ENCODE results near the gene PPP3R1.

Gene PPP3R1

GRCh38 chr2:68157402-68158133 lies 94.8 kb downstream of the PPP3R1 start, which contains the start of gene PNO1:
Gene PNO1 (plus strand): TSS chr2:68157888. CDS start chr2:68157935, 47 bp downstream.
- peaks cover 15 to 20% of the 10 kb centered on the region in 2 donors for H3K4me1 ChIP-seq (ENCODE audit: control insufficient read depth in 2 of 2, insufficient read depth in 2 of 2, low read length in 2 of 2)
- no peaks in the 10 kb centered on the region for H3K9me3 ChIP-seq (ENCODE audit: control insufficient read depth in 2 of 2, low read length in 2 of 2)
- peaks cover 11 to 19% of the 10 kb centered on the region in 2 donors for H3K36me3 ChIP-seq (ENCODE audit: control insufficient read depth in 2 of 2, insufficient read depth in 2 of 2, low read length in 2 of 2)
- no peaks in the 10 kb centered on the region for H3K27me3 ChIP-seq (ENCODE audit: control insufficient read depth in 2 of 2, insufficient read depth in 2 of 2, low read length in 2 of 2)
- peak within 1 kb of the TSS; percentile 99 to 100 for H3K4me3 ChIP-seq (ENCODE audit: low read length in 2 of 2)
- H3K9ac ChIP-seq (ENCODE audit: low read depth in 1 of 2, low read length in 2 of 2) = peak within 1 kb of the TSS; percentile 82 to 91
- peak within 1 kb of the TSS; percentile 93 to 96 for H3K27ac ChIP-seq (ENCODE audit: low read depth in 2 of 2, low read length in 2 of 2)

GRCh38 chr2:68157002-68157401 lies 95.3 kb downstream of the PPP3R1 start:
- H3K9ac ChIP-seq (ENCODE audit: low read depth in 1 of 2, low read length in 2 of 2) = peak overlapping the region; percentile 82 to 91
- H3K27me3 ChIP-seq (ENCODE audit: control insufficient read depth in 2 of 2, insufficient read depth in 2 of 2, low read length in 2 of 2) = no peaks in the 10 kb centered on the region
- peaks cover 15 to 20% of the 10 kb centered on the region in 2 donors for H3K4me1 ChIP-seq (ENCODE audit: control insufficient read depth in 2 of 2, insufficient read depth in 2 of 2, low read length in 2 of 2)
- H3K27ac ChIP-seq (ENCODE audit: low read depth in 2 of 2, low read length in 2 of 2) = peak overlapping the region; percentile 93 to 96
- H3K36me3 ChIP-seq (ENCODE audit: control insufficient read depth in 2 of 2, insufficient read depth in 2 of 2, low read length in 2 of 2) = peaks cover 5 to 14% of the 10 kb centered on the region in 2 donors
- peak overlapping the region; percentile 99 to 100 for H3K4me3 ChIP-seq (ENCODE audit: low read length in 2 of 2)
- no peaks in the 10 kb centered on the region for H3K9me3 ChIP-seq (ENCODE audit: control insufficient read depth in 2 of 2, low read length in 2 of 2)

GRCh38 chr2:68156419-68156818 lies 95.9 kb downstream of the PPP3R1 start:
- H3K27me3 ChIP-seq (ENCODE audit: control insufficient read depth in 2 of 2, insufficient read depth in 2 of 2, low read length in 2 of 2) = no peaks in the 10 kb centered on the region
- H3K36me3 ChIP-seq (ENCODE audit: control insufficient read depth in 2 of 2, insufficient read depth in 2 of 2, low read length in 2 of 2) = peaks cover 4 to 9% of the 10 kb centered on the region in 2 donors
- H3K4me3 ChIP-seq (ENCODE audit: low read length in 2 of 2) = peak overlapping the region; percentile 99 to 100
- no peak overlapping the region for H3K27ac ChIP-seq (ENCODE audit: low read depth in 2 of 2, low read length in 2 of 2)
- no peaks in the 10 kb centered on the region for H3K9me3 ChIP-seq (ENCODE audit: control insufficient read depth in 2 of 2, low read length in 2 of 2)
- peak overlapping the region in 1 of 2 donors; percentile 82 for H3K9ac ChIP-seq (ENCODE audit: low read depth in 1 of 2, low read length in 2 of 2)
- H3K4me1 ChIP-seq (ENCODE audit: control insufficient read depth in 2 of 2, insufficient read depth in 2 of 2, low read length in 2 of 2) = peaks cover 15 to 20% of the 10 kb centered on the region in 2 donors

- Histone ChIP-seq H3K36me3 (ENCODE audit: control insufficient read depth in 2 of 2, insufficient read depth in 2 of 2, low read length in 2 of 2) (peaks cover 0 to 5% of the 10 kb centered on the region in 2 donors), H3K9me3 (ENCODE audit: control insufficient read depth in 2 of 2, low read length in 2 of 2) (no peaks in the 10 kb centered on the region), H3K4me1 (ENCODE audit: control insufficient read depth in 2 of 2, insufficient read depth in 2 of 2, low read length in 2 of 2) (peaks cover 15 to 20% of the 10 kb centered on the region in 2 donors), H3K9ac (ENCODE audit: low read depth in 1 of 2, low read length in 2 of 2) (no peak overlapping the region), H3K27me3 (ENCODE audit: control insufficient read depth in 2 of 2, insufficient read depth in 2 of 2, low read length in 2 of 2) (no peaks in the 10 kb centered on the region), H3K4me3 (ENCODE audit: low read length in 2 of 2) (no peak overlapping the region), H3K27ac (ENCODE audit: low read depth in 2 of 2, low read length in 2 of 2) (no peak overlapping the region)
These were observed 96.7 kb downstream of the PPP3R1 start for GRCh38 chr2:68155618-68156017.

- Histone ChIP-seq H3K36me3 (ENCODE audit: control insufficient read depth in 2 of 2, insufficient read depth in 2 of 2, low read length in 2 of 2) (no peaks in the 10 kb centered on the region), H3K9me3 (ENCODE audit: control insufficient read depth in 2 of 2, low read length in 2 of 2) (no peaks in the 10 kb centered on the region), H3K27ac (ENCODE audit: low read depth in 2 of 2, low read length in 2 of 2) (no peak overlapping the region), H3K27me3 (ENCODE audit: control insufficient read depth in 2 of 2, insufficient read depth in 2 of 2, low read length in 2 of 2) (no peaks in the 10 kb centered on the region), H3K9ac (ENCODE audit: low read depth in 1 of 2, low read length in 2 of 2) (no peak overlapping the region), H3K4me1 (ENCODE audit: control insufficient read depth in 2 of 2, insufficient read depth in 2 of 2, low read length in 2 of 2) (peaks cover 6 to 7% of the 10 kb centered on the region in 2 donors), H3K4me3 (ENCODE audit: low read length in 2 of 2) (no peak overlapping the region)
These were observed 99.5 kb downstream of the PPP3R1 start for GRCh38 chr2:68152681-68153347.

GRCh38 chr2:68151037-68151436 lies 101.3 kb downstream of the PPP3R1 start:
- Histone ChIP-seq H3K4me3 (ENCODE audit: low read length in 2 of 2) (no peak overlapping the region), H3K27ac (ENCODE audit: low read depth in 2 of 2, low read length in 2 of 2) (no peak overlapping the region), H3K9me3 (ENCODE audit: control insufficient read depth in 2 of 2, low read length in 2 of 2) (no peaks in the 10 kb centered on the region), H3K4me1 (ENCODE audit: control insufficient read depth in 2 of 2, insufficient read depth in 2 of 2, low read length in 2 of 2) (peaks cover 0 to under 1% of the 10 kb centered on the region in 2 donors), H3K36me3 (ENCODE audit: control insufficient read depth in 2 of 2, insufficient read depth in 2 of 2, low read length in 2 of 2) (no peaks in the 10 kb centered on the region), H3K27me3 (ENCODE audit: control insufficient read depth in 2 of 2, insufficient read depth in 2 of 2, low read length in 2 of 2) (no peaks in the 10 kb centered on the region), H3K9ac (ENCODE audit: low read depth in 1 of 2, low read length in 2 of 2) (no peak overlapping the region)

- H3K27ac ChIP-seq (ENCODE audit: low read depth in 2 of 2, low read length in 2 of 2) = no peak overlapping the region
- H3K27me3 ChIP-seq (ENCODE audit: control insufficient read depth in 2 of 2, insufficient read depth in 2 of 2, low read length in 2 of 2) = no peaks in the 10 kb centered on the region
- peaks cover 0 to 6% of the 10 kb centered on the region in 2 donors for H3K36me3 ChIP-seq (ENCODE audit: control insufficient read depth in 2 of 2, insufficient read depth in 2 of 2, low read length in 2 of 2)
- H3K4me3 ChIP-seq (ENCODE audit: low read length in 2 of 2) = no peak overlapping the region
- H3K9me3 ChIP-seq (ENCODE audit: control insufficient read depth in 2 of 2, low read length in 2 of 2) = no peaks in the 10 kb centered on the region
- H3K9ac ChIP-seq (ENCODE audit: low read depth in 1 of 2, low read length in 2 of 2) = no peak overlapping the region
- H3K4me1 ChIP-seq (ENCODE audit: control insufficient read depth in 2 of 2, insufficient read depth in 2 of 2, low read length in 2 of 2) = no peaks in the 10 kb centered on the region
These were observed 110.5 kb downstream of the PPP3R1 start for GRCh38 chr2:68141875-68142274.

- Histone ChIP-seq H3K9ac (ENCODE audit: low read depth in 1 of 2, low read length in 2 of 2) (no peak overlapping the region), H3K36me3 (ENCODE audit: control insufficient read depth in 2 of 2, insufficient read depth in 2 of 2, low read length in 2 of 2) (peaks cover 0 to 3% of the 10 kb centered on the region in 2 donors), H3K27ac (ENCODE audit: low read depth in 2 of 2, low read length in 2 of 2) (no peak overlapping the region), H3K27me3 (ENCODE audit: control insufficient read depth in 2 of 2, insufficient read depth in 2 of 2, low read length in 2 of 2) (no peaks in the 10 kb centered on the region), H3K9me3 (ENCODE audit: control insufficient read depth in 2 of 2, low read length in 2 of 2) (no peaks in the 10 kb centered on the region), H3K4me1 (ENCODE audit: control insufficient read depth in 2 of 2, insufficient read depth in 2 of 2, low read length in 2 of 2) (no peaks in the 10 kb centered on the region), H3K4me3 (ENCODE audit: low read length in 2 of 2) (no peak overlapping the region)
These were observed 116.6 kb downstream of the PPP3R1 start for GRCh38 chr2:68135448-68136320.

- Histone ChIP-seq H3K9me3 (ENCODE audit: control insufficient read depth in 2 of 2, low read length in 2 of 2) (no peaks in the 10 kb centered on the region), H3K27me3 (ENCODE audit: control insufficient read depth in 2 of 2, insufficient read depth in 2 of 2, low read length in 2 of 2) (no peaks in the 10 kb centered on the region), H3K9ac (ENCODE audit: low read depth in 1 of 2, low read length in 2 of 2) (no peak overlapping the region), H3K4me3 (ENCODE audit: low read length in 2 of 2) (no peak overlapping the region), H3K36me3 (ENCODE audit: control insufficient read depth in 2 of 2, insufficient read depth in 2 of 2, low read length in 2 of 2) (peaks cover 0 to 3% of the 10 kb centered on the region in 2 donors), H3K27ac (ENCODE audit: low read depth in 2 of 2, low read length in 2 of 2) (no peak overlapping the region), H3K4me1 (ENCODE audit: control insufficient read depth in 2 of 2, insufficient read depth in 2 of 2, low read length in 2 of 2) (no peaks in the 10 kb centered on the region)
These were observed 117.8 kb downstream of the PPP3R1 start for GRCh38 chr2:68134554-68134953.

Data from mucosa of rectum (tissue), 2 donors.